ENCODE measurements around the gene KBTBD13.

GRCh38 chr15:65056868-65057548 lies 19.5 kb upstream of the KBTBD13 start:
- no peak for TF ChIP-seq CTCF (IDR thresholded peaks at IDR 0.05)
- TF ChIP-seq EZH2 (IDR thresholded peaks at IDR 0.05), result no peak
- TF ChIP-seq EZH2phosphoT487 (IDR thresholded peaks at IDR 0.05), result no peak

Data from neural progenitor cell (in vitro differentiated cells).